GM18909 (cell line): ENCODE measurements around the gene GPC3.
"Not testable (repeated sequence)": the region's sequence is repeated elsewhere in the genome, so short reads cannot be mapped to it uniquely, and the experiment has no call there.

Source experiments
- ATAC-seq: cut with Tn5 transposase; IDR thresholded peaks from one replicate; pipeline ENCODE4 v1.9.1; 2021; ENCODE audit warnings: mild to moderate bottlenecking; ENCODE audit not compliant: unreplicated experiment, poor library complexity

Gene GPC3

DNA sequence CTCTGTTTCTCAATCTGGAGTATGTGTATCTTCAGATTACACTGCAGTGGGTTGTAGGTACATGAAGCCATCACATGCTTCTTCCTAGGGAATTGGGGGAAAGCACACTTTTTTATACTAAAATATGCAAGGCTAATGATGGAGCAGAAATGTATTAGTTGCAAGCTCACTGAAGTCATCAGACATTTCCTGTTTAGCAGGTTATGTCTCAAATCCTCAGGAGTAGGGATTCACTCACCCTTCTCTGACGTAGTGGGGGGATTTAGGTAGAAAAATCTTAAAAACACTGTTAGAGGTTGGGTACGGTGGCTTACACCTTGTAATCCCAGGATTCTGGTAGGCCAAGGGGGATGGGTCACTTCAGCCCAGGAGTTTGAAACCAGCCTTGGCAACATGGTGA lies 441.7 kb downstream of the GPC3 start:
- ATAC-seq, result no peak

DNA sequence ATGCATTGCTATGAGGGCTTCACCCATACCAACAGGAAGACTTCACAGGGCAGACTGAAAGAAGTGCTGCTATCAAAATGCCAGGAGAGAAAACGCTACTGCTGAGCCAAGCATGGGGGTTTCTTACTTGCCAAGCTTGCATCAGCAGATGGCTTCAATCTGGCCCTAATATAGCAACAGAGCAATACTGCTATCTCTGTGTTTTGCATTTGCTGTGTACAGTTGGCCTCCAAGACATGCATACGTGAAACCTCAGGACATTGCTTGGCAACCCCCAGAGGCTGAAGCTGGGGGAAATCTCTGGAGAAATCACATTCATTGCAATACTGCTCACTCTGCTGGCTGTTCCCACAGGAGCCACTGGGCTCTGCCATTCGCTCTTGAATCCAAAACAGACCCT lies 442.9 kb downstream of the GPC3 start:
- no peak for ATAC-seq

DNA sequence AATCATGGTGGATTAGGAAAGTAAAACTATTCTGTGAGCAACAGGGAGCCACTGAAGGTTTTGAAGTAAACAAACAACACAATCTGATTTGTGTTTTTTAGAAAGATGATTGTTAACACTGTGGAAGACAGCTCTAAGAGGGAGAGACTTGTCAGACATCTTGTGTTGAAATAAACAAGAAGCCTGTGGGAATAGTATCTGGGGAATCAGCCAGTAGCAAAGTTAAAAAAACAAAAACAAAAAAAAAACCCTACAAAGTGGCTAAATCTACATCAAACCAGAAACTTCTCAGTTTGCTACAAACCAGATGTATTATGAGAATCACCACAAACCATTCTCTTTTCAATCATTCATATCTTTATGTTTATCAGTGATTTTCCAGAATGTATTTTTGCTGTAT lies 444.4 kb downstream of the GPC3 start:
- ATAC-seq, result no peak

DNA sequence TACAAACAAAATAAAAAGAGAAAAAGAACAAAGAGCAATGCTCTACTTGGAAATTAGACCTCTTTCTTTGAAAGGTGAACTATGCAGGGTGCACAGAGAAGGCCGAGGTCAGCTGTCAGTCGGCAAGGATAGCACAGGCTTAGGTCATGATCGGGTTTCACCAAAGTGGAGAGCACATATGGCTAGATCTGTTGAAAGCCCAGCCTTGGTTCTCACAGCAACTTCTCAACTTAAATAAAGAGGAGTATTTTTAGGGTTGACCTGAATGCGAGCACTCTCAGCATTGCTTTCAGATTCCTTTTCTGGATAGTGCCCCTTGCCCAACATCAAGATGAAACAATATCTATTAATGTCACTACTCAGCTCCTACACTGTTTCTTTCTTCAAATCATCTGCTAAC lies 447.2 kb downstream of the GPC3 start:
- no peak for ATAC-seq

DNA sequence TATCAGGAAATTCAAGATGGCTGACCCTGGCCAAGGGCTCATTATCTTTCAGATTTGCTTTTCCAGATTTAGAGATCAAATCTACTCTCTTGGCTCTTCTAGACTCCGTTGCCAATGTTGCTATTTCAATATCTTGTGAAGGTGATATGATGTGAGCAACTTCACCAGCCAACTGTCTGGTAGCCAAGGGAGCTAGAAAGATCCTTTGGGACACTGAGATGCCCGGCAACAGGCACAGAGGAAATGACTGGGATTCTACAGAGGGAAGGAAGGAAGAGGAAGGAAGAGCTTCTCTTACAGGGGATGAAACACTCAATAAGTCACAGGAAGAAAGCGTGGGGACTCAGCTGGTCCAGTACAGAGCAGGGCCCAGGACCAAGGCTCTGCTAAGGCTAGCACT lies 448.3 kb downstream of the GPC3 start:
- ATAC-seq, result no peak

DNA sequence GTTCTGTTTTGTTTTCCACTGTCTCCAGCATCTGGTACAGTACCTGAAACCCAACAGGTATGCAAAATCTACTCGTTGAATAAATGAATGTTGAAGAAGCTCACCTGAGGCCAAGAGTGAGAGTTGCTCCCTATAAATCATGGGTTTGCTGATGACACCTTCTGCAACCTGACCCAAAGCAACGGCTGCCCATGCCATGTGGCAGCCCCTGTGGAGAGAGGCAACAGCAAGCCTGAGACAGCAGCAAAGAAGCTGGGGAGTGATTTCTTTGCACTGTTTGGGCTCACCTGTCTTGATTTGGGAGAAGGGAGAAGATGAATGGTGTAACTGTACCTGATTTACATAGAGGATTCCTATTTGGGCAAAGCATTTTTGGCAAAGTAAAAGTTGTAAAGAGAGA lies 450.3 kb downstream of the GPC3 start:
- no peak for ATAC-seq

DNA sequence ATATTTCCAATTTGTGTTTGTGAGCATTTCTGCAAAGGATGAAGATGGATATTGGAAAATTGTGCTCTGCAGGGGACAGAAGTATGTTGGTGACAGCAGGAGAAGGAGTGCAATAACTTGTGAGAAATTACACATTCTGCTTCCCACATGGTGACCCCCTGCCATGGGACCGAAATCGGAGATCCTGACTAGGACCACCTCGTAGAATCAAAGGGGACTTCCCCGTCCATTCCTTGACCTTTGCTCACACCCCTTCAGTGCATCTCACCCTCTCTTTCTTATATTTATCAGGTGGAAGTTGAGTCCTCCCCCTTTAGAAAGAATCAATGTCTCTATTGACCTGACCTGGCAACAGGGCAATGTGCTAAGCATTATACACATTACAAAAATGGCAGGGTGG lies 451.2 kb downstream of the GPC3 start:
- ATAC-seq, result no peak

DNA sequence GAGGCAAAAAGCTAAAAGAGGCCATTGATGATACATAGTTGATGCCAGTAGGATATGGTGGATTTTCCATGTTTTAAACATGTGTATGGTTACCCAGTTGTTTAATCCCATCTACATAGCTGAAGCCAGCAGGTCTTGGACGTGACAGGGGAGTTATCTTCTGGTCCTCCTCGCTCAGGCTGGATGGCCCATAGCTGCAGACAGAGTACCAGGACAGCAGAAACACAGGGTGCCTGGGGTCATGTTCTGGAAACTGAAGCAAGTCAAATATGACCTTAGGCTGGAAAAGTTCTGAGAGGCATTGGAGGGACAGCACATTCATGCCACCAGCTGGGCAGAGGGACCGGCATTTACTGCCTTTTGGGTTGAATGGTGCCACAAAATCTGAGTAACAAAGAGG lies 452.1 kb downstream of the GPC3 start:
- ATAC-seq, result no peak

DNA sequence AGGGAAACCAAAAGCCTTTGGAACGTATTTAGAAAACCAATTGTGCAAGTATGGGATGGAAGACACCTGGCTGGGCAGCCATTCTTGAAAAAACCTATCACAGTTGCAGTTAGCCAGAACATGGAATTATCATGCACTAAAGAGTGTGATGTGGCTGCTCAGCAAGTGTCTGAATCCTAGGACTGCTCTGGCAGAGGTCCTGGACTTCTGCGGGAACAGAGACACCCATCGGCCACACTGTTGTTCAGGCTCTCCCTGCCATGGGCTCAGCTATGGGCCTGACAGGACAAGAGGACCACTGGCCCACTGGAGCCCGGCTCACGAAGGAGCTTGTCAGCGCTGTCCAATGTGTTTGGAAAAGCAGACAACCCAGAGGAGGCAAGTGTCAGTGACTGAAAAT lies 454.4 kb downstream of the GPC3 start:
- no peak for ATAC-seq

DNA sequence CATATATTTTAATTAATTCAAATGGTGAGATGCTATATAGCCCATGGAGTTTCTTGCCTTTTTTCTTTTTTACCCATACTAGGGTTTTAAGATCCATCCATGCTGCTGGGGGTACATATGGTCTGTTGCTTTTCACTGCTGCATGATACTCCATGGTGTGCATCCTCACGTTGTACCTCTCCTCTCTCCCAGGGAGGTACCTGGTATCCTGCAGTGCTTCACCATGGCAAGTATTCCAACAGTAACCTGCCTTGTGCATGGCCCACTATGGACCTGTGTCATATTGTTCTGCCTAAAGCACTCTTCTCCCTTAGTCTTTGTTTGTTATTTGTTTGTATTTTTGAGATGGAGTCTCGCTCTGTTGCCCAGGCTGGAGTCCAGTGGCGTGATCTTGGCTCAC lies 455.8 kb downstream of the GPC3 start:
- ATAC-seq, result no peak

DNA sequence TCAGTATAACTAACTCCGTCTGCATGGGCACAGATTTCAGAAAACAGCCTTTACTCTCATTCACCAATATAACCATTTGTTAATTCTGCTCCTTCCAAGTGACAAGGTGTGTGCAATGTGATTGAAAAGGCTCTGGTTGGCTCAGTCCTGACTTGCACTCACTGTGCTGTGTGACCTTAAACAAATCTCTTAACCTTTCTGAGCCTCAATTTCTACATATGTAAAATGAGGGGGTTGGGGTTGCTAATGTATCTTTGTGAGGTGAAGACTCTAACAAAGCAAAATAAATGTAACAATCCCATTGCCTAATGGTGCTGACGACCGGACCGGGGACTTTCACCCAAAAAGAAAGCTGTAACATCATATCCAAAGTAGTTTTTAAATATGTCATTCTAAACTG lies 457.6 kb downstream of the GPC3 start:
- no peak for ATAC-seq

DNA sequence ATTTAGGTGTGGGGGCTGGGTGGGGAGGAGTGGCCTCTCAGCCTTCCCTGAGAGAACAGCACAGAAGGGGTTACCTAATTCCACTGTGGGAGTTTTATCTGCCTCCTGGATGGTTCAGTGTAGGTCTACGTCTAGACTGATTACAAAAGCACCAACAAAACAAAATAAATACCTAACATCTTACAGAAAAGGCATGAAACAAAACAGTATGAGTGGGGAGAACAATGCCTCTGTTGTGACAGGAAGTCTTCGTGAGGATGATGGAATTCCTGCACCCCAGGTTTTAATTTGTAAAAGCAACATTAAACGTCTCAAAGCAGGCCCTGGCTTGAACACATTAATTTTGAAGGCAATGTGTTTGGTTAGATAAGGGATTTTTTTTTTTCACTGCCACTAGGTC lies 458.0 kb downstream of the GPC3 start:
- ATAC-seq, result no peak

DNA sequence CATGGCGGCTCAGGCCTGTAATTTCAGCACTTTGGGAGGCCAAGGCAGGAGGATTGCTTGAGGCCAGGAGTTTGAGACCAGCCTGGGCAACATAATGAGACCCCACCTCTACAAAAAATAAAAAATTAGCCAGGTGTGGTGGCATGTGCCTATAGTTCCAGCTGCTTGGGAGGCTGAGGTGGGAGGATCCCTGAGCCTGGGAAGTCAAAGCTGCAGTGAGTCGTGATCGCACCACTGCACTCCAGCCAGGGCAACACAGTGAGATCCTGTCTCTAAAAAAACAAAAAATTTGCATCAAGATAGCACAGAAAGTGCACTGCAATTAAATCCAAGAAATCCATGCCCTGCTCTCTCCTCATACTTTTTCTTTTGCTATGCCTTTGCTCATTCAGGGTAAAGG lies 458.6 kb downstream of the GPC3 start:
- ATAC-seq, result not testable (repeated sequence)

DNA sequence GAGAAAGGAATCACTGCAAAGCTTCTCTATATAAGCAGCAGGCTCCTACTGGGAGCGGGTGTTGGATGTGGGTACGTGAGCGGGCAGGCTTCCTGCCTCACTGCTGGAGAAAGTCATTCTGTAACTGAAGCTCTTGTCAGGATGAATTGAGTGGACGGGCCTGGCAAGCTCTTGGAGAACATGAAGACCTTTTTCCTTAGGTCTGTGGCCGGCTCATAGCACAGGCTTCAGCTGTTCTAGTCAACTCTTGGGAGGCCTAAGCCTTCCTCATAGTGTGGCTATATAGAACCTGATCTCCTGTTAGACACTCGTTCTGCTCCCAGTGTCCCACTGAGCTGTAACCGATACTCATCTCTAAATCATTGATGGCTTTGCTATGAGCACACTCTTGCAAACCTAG lies 461.9 kb downstream of the GPC3 start:
- no peak for ATAC-seq

DNA sequence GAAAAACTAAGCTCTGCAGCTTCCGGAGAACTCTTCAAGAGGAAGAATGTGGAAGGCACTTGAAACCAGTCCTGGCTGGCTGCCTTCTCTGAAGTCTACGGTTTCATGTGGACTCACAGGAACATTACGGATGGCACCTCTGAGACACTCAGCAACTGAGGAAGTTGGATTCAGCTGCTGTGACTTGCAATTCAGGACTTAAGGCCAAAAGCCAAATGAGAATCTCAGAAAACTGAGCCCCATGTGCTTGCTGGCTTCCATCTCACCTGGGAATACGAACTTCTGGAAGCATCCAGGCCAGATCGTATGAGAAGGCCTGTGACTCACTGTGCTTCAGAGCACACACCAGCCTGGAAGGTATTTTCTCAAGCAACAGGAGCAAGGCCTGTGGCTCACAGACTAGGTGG lies 462.3 kb downstream of the GPC3 start:
- ATAC-seq, result no peak

DNA sequence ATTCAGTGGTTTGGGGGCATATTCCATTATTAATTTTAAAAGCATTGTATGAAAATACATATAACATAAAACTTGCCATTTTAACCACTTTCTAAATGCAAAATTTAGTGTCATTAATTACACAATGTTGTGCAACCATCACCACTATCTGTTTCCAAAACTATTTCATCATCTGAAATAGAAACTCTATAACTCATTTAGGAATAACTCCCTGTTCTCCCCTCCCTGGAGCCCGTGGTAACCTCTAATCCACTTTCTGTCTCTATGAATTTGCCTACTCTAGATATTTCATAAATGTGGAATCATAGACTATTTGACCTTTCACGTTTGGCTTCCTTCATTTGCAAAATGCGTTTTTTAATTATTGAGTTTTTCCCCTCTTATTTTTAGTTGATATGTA lies 468.7 kb downstream of the GPC3 start:
- ATAC-seq, result no peak

DNA sequence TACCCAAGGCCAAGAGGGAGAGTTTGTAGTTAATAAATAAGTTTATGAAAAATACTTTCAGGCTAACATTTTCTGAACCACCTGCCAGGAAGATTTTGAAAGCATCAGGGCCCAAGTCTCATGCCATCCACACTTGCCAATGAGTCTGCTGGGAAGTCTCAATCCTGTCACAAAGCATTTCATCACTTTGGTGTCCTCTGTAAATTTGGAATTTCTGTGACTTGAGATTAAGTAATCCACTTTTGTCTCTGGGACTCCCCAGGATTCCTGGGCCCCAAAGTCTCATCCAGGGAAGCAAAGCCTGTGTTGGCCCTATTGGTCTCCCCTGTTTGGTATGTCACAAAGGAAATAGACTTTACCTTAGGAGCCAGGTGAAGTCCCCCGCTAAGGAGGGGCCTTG lies 470.9 kb downstream of the GPC3 start:
- no peak for ATAC-seq

DNA sequence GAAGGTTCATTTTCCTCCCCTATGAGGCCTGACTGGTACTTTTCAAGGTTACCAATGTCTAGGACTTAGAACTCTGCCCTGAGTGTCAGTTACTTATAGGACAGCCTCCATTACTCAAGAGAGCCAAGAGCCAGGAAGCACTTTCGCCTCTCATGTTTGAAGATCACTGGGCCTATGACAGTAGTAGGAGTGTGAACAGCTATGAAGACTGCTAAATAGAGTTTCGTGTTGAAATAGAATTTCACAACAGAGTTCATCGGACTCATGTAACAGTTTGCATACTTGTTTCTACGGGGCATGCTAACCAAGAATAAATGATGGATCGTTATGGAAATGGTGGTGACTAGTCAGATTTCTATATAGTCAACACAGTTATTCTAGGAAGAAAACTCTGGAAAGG lies 472.3 kb downstream of the GPC3 start:
- ATAC-seq, result no peak

DNA sequence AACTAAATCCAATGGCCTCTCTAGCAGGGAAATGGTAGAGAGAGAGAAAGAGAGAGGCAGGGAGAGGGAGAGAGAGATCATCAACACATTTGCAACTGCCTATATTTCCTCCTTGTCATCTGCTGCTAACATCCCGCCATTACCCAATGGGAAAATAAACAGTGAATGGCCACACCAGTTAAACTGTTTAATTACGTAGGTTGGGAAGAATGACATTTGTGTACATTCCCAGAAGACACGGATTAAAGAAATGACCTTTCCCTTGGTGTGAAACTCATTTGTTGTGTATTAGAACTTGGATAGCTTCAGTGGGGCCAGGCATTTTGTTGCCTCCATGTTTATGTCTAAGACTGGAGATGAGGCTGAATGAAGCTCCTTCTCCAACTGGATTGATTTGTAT lies 474.4 kb downstream of the GPC3 start:
- ATAC-seq, result no peak

DNA sequence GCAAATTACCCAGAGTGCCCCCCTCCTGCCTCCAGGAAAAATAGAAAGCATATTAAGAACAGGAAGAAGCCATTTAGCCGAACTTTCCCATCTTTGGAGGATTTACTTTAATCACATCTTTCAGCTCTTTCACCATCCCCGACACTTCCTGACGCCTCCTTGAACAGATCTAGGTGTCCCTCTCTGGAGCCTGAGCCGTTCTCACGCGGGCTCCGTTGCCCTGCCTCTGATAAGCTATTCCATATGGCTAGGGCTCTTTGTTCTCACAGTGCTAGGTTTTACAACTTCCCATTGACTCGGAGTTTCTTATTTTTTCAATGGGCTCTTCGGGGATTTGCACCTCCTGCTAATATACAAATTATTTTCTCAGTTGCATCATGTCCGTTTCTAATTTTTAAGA lies 488.0 kb downstream of the GPC3 start:
- no peak for ATAC-seq

DNA sequence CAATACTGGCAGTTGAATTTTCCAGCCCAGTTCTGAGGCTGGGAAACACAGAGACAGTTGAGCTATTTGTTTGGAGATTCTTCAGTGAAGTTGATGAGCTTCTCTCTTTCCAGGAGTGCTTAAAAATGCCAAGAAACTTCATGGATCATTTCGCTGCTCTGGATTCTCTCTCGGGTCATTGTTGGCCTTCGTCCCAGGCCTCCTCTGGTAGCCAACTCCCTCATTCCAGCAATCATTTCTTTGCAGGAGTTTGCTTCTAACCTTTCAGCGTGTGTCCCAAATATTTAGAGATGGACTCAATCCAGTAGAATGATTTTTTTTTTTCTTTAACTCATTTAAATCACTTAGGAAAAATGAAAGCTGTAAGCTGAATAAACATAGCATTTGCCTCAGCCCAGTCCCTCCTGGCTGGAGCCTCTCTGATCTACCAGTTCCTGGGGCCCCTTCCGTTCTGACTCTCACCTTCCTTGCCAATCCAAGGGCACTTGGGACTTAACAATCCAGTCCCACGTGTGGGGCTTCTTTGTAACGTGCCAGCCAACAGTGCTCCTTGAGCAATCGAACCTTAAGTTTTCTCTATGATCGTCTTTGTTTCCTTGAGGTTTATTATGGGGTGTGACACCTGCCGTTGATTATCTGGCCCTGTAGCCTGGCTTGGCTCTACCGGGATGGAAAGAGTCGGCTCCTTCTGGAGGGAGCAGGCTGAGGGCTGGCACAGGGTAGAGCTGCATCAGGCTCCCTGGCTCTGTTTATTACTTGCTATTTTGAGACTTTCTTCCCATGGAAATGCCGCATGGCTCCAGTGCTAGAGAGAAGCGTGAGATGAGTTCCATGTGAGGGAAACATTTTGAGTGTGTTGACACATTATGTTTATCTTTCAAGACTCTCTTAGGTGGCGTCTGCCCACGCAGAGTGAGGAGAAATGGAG lies 489.7 kb downstream of the GPC3 start:
- no peak for ATAC-seq

DNA sequence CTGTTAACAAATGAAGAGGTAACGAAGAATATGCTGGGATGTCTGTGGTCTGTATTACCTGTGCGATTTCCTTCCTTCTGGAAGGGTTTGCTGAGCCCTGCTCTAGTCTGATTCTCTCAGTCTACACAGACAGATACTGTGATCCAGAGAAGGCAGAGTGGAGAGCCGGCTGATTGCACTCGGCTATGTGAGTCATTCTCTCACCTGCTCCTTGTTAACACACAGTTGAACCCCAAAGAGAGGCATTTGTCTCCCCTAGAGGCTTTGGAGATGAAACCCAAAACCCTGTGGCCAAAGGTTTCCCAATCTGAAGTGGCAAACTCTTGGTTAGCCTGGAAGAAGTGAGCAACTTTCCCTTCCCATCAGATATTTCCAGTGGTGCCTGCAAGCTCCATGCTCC lies 492.0 kb downstream of the GPC3 start:
- no peak for ATAC-seq
